ENCODE results near the gene OGFR.

Gene OGFR

DNA sequence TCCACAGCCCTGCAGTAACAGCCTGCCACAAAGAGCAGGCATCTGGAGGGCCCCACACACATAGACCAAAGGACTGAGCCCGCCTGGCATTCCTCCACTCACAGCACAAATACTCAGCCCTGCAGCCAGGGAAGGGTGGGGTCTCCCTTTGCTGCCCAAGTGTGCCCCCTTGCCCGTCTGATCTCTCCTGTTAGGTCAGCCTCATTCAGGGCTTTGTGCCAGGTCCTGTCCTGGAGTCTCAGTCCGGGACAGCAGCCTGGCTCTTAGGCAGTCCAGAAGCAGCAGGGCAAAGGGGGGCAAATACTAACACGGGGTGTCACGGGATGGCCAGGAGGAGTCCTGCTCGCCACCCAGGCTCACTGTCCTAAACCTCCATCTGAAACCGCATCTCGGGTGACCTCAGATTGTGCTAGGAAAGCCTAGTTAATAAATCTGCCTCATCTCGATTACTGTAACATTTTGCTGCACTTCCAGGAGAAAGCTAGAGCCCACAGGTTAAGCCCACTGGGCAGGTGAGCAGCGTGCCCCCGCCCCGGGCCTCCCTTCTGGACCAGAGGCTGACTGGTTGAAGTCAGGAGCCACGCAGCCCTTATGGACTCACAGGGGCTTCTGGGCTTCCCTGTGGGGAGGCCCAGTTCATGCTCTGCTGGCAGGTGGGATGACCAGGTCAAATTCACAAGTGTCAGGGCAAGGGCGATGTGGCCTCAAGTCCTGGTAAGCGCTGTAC is 3.2 kb upstream of the OGFR start:
- DNase-seq (ENCODE audit: low read depth, low spot score), result no peak
- Histone ChIP-seq H3K36me3 (ENCODE audit: control insufficient read depth, insufficient read depth, low read length) (peaks cover 17% of the 10 kb centered on the region), H3K27ac (ENCODE audit: low read length) (no peak overlapping the region), H3K9me3 (ENCODE audit: control insufficient read depth, insufficient read depth, low read length) (no peaks in the 10 kb centered on the region), H3K27me3 (ENCODE audit: control insufficient read depth, insufficient read depth, low read length) (no peaks in the 10 kb centered on the region), H3K4me1 (ENCODE audit: control insufficient read depth, insufficient read depth, low read length) (peaks cover 6% of the 10 kb centered on the region; the same call in 1 of the 2 replicates), H3K4me3 (ENCODE audit: low read length) (no peak overlapping the region)
- WGBS (ENCODE audit: insufficient coverage, insufficient read length), result no CpG with 5 or more reads among the region's 15 CpGs

DNA sequence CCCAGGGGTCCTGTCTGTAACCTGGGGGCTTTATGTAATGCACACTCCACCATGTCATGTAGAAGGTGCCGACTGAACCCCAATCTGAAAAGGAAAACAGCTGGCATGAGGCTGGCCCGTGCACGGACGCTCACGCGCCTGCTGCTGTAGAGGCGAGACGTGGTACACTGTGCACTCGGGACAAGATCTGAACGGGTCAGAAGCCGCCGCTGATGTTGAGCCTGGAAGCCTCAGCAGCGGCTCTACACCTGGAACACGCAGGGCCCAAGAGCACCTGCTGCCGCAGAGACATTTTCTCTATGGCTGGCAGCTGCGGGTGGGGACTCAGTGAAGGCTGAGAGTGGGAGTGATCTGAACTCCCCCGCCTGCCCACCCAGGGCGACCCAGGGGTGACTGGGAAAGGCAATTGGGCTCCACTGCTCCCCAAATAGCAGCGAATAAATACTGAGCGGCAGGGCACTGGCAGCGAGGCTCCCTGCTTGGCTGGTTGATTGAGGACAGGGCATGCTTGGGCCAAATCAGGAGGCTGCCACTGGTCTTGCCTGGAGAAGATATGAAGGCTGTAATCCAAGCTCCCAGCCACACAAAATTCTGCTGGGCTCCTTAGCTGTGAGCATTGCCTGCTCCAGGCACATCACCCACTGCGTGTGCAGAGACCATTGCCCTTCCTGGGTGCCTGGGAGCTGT is 2.5 kb upstream of the OGFR start:
- H3K4me1 ChIP-seq (ENCODE audit: control insufficient read depth, insufficient read depth, low read length), result peaks cover 6% of the 10 kb centered on the region; the same call in 1 of the 2 replicates
- WGBS (ENCODE audit: insufficient coverage, insufficient read length), result no CpG with 5 or more reads among the region's 22 CpGs
- no peak overlapping the region for H3K4me3 ChIP-seq (ENCODE audit: low read length)
- DNase-seq (ENCODE audit: low read depth, low spot score), result no peak
- H3K9me3 ChIP-seq (ENCODE audit: control insufficient read depth, insufficient read depth, low read length), result no peaks in the 10 kb centered on the region
- H3K36me3 ChIP-seq (ENCODE audit: control insufficient read depth, insufficient read depth, low read length), result peaks cover 17% of the 10 kb centered on the region
- H3K27me3 ChIP-seq (ENCODE audit: control insufficient read depth, insufficient read depth, low read length), result no peaks in the 10 kb centered on the region
- H3K27ac ChIP-seq (ENCODE audit: low read length), result no peak overlapping the region

DNA sequence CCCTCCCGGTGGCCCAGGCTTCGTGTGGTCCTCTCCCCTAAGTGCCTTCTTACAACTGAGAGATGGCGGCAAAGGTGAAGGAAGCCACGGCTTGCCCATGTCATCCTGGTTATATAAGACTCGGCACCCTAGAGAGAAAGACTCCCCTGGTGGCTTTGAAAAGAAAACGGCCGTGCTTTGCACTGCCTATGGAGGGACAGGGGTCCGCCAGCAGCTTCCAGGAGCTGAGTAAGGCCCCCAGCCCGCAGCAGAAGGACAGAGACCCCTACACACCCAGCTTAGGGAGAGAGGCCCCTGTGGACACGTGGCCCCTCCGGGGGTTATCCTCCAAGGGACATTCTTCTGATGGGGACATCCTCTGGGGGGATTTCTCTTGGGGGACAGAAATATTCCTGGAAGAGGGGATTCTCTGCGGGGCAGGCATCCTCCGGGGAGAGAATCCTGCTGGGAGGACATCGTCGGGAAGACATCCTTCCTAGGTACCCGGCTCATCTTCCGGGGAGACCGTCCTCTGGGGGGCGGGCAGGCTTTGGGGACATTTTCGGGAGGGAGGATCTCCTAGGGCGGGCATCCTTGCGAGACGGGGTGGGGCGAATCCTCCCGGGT is 511 bp upstream of the OGFR start:
- DNase-seq (ENCODE audit: low read depth, low spot score), result no peak
- H3K27ac ChIP-seq (ENCODE audit: low read length), result no peak overlapping the region
- H3K36me3 ChIP-seq (ENCODE audit: control insufficient read depth, insufficient read depth, low read length), result peaks cover 10% of the 10 kb centered on the region
- H3K4me3 ChIP-seq (ENCODE audit: low read length), result peak overlapping the region; percentile 78; the same call in 1 of the 2 replicates
- no CpG with 5 or more reads among the region's 25 CpGs for WGBS (ENCODE audit: insufficient coverage, insufficient read length)
- no peaks in the 10 kb centered on the region for H3K9me3 ChIP-seq (ENCODE audit: control insufficient read depth, insufficient read depth, low read length)
- no peaks in the 10 kb centered on the region for H3K27me3 ChIP-seq (ENCODE audit: control insufficient read depth, insufficient read depth, low read length)
- H3K4me1 ChIP-seq (ENCODE audit: control insufficient read depth, insufficient read depth, low read length), result peaks cover 6% of the 10 kb centered on the region; the same call in 1 of the 2 replicates

DNA sequence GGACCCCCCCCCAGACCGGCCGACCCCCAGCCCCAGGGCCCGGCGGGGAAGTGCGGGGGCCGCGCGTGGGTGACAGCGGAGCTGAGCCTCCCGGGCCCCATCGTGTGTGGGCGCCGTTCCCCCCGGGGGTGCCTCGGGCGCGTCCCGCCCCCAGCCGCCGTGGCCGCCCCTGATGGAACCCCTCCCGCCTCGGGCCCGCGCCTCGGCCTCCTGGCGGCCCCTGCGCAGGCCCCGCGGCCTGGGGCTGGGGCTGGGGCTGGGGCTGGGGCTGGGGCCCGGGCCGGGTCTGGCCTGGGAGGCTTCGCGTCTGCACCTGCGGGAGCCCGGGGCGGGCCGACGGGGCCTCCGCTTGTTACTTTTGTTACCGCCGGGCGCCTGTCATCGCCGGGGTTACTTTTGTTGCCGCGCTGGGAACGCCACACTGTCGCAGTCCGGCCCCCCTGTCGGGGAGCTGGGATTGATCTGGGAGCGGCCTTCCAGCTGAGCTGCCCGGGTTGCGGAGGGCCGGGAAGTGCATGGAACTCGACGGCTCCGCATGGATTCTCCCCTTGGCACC is 598 bp downstream of the OGFR start:
- H3K27me3 ChIP-seq (ENCODE audit: control insufficient read depth, insufficient read depth, low read length), result no peaks in the 10 kb centered on the region
- DNase-seq (ENCODE audit: low read depth, low spot score), result no peak
- H3K4me1 ChIP-seq (ENCODE audit: control insufficient read depth, insufficient read depth, low read length), result peaks cover 6% of the 10 kb centered on the region; the same call in 1 of the 2 replicates
- peaks cover 17% of the 10 kb centered on the region for H3K36me3 ChIP-seq (ENCODE audit: control insufficient read depth, insufficient read depth, low read length)
- no CpG with 5 or more reads among the region's 58 CpGs for WGBS (ENCODE audit: insufficient coverage, insufficient read length)
- H3K4me3 ChIP-seq (ENCODE audit: low read length), result peak overlapping the region; percentile 78; the same call in 1 of the 2 replicates
- H3K27ac ChIP-seq (ENCODE audit: low read length), result no peak overlapping the region
- no peaks in the 10 kb centered on the region for H3K9me3 ChIP-seq (ENCODE audit: control insufficient read depth, insufficient read depth, low read length)

DNA sequence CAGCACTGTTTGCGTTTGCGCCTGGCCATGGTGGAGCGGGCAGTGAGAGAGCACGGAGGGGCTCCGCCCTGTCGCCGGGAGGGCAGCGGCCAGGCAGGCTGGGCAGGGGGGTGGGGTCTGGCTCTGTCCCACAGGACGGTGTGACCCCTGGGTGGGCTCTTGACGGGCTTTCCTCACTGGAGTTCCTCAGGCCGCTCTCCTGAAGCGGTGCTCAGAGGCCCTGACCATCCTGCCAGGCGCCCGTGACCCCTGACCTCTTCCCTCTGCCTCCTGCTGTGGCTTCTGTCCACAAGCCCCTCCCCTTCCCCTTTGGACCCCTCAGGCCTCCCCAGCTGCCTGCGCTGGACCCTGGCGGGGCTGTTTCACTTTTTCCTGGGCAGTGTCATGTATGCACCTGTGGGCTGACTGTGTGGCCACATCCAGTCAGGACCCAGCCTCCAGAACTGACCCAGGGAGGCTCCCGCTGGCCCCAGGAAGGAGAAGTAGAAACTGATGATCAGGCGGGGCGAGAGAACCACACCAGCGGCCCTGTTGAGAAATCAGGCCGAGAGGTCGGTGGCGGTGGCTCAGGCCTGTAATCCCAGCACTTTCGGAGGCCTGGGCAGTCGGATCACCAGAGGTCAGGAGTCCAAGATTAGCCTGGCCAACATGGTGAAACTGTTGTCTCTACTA is 1.2 kb downstream of the OGFR start:
- Histone ChIP-seq H3K36me3 (ENCODE audit: control insufficient read depth, insufficient read depth, low read length) (peaks cover 17% of the 10 kb centered on the region), H3K4me1 (ENCODE audit: control insufficient read depth, insufficient read depth, low read length) (peaks cover 6% of the 10 kb centered on the region; the same call in 1 of the 2 replicates), H3K4me3 (ENCODE audit: low read length) (peak overlapping the region; percentile 78; the same call in 1 of the 2 replicates), H3K27ac (ENCODE audit: low read length) (no peak overlapping the region), H3K27me3 (ENCODE audit: control insufficient read depth, insufficient read depth, low read length) (no peaks in the 10 kb centered on the region), H3K9me3 (ENCODE audit: control insufficient read depth, insufficient read depth, low read length) (no peaks in the 10 kb centered on the region)
- DNase-seq (ENCODE audit: low read depth, low spot score), result no peak
- WGBS (ENCODE audit: insufficient coverage, insufficient read length), result no CpG with 5 or more reads among the region's 25 CpGs

DNA sequence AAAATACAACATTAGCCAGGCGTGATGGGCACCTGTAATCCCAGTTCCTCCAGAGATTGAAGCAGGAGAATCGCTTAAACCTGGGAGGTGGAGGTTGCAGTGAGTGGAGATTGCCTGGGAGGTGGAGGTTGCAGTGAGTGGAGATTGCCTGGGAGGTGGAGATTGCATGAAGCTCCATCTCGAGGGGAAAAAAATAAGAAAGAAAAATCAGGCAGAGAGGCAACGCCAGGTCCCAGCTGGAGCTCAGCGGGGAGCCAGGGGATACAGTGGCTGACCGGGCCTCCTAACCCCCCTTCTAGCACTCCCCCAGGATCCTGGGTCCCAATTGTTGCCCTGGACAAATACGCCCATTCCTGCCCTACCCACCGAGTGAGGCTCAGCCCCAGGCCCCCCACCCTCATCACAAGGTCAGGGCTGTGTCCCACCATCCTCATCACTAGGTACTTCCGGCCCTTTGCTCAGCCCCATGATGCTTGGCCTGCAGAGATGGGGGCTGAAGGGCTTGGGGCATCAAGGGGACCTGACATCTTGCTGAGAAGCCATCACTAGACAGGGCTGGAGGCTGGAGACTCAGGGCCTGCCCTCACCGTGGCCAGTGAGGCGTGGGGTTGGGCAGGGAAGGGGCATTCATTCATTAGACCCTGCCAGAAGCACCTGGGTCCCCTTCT is 1.9 kb downstream of the OGFR start:
- WGBS (ENCODE audit: insufficient coverage, insufficient read length), result no CpG with 5 or more reads among the region's 11 CpGs
- H3K27me3 ChIP-seq (ENCODE audit: control insufficient read depth, insufficient read depth, low read length), result no peaks in the 10 kb centered on the region
- DNase-seq (ENCODE audit: low read depth, low spot score), result no peak
- H3K4me3 ChIP-seq (ENCODE audit: low read length), result no peak overlapping the region
- peaks cover 15% of the 10 kb centered on the region for H3K36me3 ChIP-seq (ENCODE audit: control insufficient read depth, insufficient read depth, low read length)
- no peaks in the 10 kb centered on the region for H3K9me3 ChIP-seq (ENCODE audit: control insufficient read depth, insufficient read depth, low read length)
- no peak overlapping the region for H3K27ac ChIP-seq (ENCODE audit: low read length)
- peaks cover 6% of the 10 kb centered on the region; the same call in 1 of the 2 replicates for H3K4me1 ChIP-seq (ENCODE audit: control insufficient read depth, insufficient read depth, low read length)

DNA sequence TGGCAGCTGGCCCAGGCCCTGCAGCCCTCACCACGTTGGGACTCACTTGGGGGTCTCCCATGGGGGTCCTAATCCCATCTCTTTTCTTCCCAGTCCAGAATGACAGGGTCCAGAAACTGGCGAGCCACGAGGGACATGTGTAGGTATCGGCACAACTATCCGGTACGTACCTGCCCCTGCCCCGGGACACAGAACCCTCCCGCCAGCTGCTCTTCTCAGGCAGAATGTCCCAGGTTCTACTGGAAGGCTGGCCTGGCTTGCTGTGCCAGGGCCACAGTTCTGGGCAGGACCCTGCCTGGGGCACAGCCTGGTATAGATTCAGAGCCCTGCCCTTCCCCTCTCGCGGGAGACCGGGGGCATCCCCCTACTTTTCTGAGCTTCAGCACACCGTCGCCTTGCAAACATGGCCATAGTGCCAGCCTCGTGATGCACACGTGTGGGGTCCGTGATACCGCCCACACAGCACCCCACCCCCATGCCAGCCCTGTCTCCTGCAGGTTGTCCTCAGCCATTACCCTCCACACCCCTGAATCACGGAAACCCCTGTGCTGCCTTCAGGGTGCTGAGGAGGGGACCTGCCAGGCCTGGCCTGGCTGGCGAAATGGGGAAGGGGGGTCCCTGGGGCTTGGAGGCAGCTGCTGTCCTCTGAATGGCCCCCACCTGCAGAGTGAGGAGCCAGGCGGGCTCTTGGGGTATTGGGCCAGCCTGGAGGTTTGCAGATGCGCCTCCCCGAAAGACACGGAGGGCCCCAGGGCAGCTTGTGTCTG is 3.0 kb downstream of the OGFR start:
- peaks cover 6% of the 10 kb centered on the region; the same call in 1 of the 2 replicates for H3K4me1 ChIP-seq (ENCODE audit: control insufficient read depth, insufficient read depth, low read length)
- H3K9me3 ChIP-seq (ENCODE audit: control insufficient read depth, insufficient read depth, low read length), result no peaks in the 10 kb centered on the region
- H3K4me3 ChIP-seq (ENCODE audit: low read length), result no peak overlapping the region
- DNase-seq (ENCODE audit: low read depth, low spot score), result no peak
- H3K27ac ChIP-seq (ENCODE audit: low read length), result no peak overlapping the region
- WGBS (ENCODE audit: insufficient coverage, insufficient read length), result no CpG with 5 or more reads among the region's 23 CpGs
- peaks cover 22% of the 10 kb centered on the region for H3K36me3 ChIP-seq (ENCODE audit: control insufficient read depth, insufficient read depth, low read length)
- no peaks in the 10 kb centered on the region for H3K27me3 ChIP-seq (ENCODE audit: control insufficient read depth, insufficient read depth, low read length)

DNA sequence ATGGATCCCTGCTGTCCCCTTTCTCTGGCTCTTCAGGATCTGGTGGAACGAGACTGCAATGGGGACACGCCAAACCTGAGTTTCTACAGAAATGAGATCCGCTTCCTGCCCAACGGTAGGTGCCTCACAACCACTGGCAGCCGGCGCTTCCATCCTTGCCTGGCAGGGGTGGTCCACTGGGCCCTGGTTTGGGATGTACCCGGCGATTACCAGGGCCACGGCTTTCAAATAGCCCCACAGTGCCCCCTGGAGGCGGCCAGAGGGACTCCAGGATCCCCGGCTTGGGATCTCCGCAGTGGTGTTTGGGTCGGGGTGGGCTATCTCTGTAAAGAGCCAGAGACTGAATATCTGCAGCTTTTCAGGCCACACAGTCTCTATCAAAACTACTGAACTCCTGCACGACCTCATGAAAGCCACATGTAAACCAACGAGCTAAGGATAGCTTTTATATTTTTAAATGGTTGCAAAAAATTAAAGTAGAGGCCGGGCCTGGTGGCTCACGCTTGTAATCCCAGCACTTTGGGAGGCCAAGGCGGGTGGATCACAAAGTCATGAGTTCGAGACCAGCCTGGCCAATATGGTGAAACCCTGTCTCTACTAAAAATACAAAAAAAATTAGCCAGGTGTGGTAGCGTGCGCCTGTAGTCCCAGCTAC is 3.7 kb downstream of the OGFR start:
- no peak overlapping the region for H3K4me3 ChIP-seq (ENCODE audit: low read length)
- peaks cover 22% of the 10 kb centered on the region for H3K36me3 ChIP-seq (ENCODE audit: control insufficient read depth, insufficient read depth, low read length)
- no peak overlapping the region for H3K27ac ChIP-seq (ENCODE audit: low read length)
- no peaks in the 10 kb centered on the region for H3K9me3 ChIP-seq (ENCODE audit: control insufficient read depth, insufficient read depth, low read length)
- WGBS (ENCODE audit: insufficient coverage, insufficient read length), result no CpG with 5 or more reads among the region's 21 CpGs
- H3K27me3 ChIP-seq (ENCODE audit: control insufficient read depth, insufficient read depth, low read length), result no peaks in the 10 kb centered on the region
- no peak for DNase-seq (ENCODE audit: low read depth, low spot score)
- peaks cover 6% of the 10 kb centered on the region; the same call in 1 of the 2 replicates for H3K4me1 ChIP-seq (ENCODE audit: control insufficient read depth, insufficient read depth, low read length)
